Measurements from ENCODE around the gene PCNX4.

- TF ChIP-seq POLR2AphosphoS5 (IDR thresholded peaks at IDR 0.05) = no peak
- no peak for TF ChIP-seq CTCF (IDR thresholded peaks at IDR 0.05)
- TF ChIP-seq POLR2A (IDR thresholded peaks at IDR 0.05) = no peak
- no peak for TF ChIP-seq EP300 (IDR thresholded peaks at IDR 0.05)
Measured at GRCh38 chr14:60067882-60068281, 23.8 kb upstream of the PCNX4 start.
